HG02623 (cell line): ENCODE measurements around the gene TRAK1.
A peak's percentile ranks its signal among the peaks of the same experiment; 100 is the strongest.

Experiments used
- ATAC-seq: cut with Tn5 transposase; IDR thresholded peaks from one replicate; pipeline ENCODE4 v1.9.1; 2021; ENCODE audit warnings: moderate library complexity; ENCODE audit not compliant: unreplicated experiment

Gene TRAK1

GRCh38 chr3:42198709-42199108 is 107.6 kb downstream of the TRAK1 start:
- no peak for ATAC-seq

- ATAC-seq = no peak
Measured at GRCh38 chr3:42202217-42202865, 111.2 kb downstream of the TRAK1 start.

- ATAC-seq = no peak
Measured at GRCh38 chr3:42204867-42205599, 113.9 kb downstream of the TRAK1 start.

GRCh38 chr3:42205800-42206514 is 114.8 kb downstream of the TRAK1 start:
- peak; percentile 74 for ATAC-seq

GRCh38 chr3:42209917-42210316 is 118.8 kb downstream of the TRAK1 start:
- no peak for ATAC-seq

- ATAC-seq = no peak
Measured at GRCh38 chr3:42210726-42211125, 119.6 kb downstream of the TRAK1 start.

- ATAC-seq = peak; percentile 44
Measured at GRCh38 chr3:42213417-42213816, 122.3 kb downstream of the TRAK1 start.

GRCh38 chr3:42214064-42214463 is 122.9 kb downstream of the TRAK1 start:
- ATAC-seq = no peak

GRCh38 chr3:42214565-42215283 is 123.6 kb downstream of the TRAK1 start:
- no peak for ATAC-seq

- peak; percentile 63 for ATAC-seq
Measured at GRCh38 chr3:42216302-42216701, 125.1 kb downstream of the TRAK1 start.

- no peak for ATAC-seq
Measured at GRCh38 chr3:42216931-42217333, 125.8 kb downstream of the TRAK1 start.

- no peak for ATAC-seq
Measured at GRCh38 chr3:42220436-42221121, 129.4 kb downstream of the TRAK1 start.

GRCh38 chr3:42222942-42223693 is 132.0 kb downstream of the TRAK1 start:
- ATAC-seq = no peak

GRCh38 chr3:42224178-42224577 is 133.0 kb downstream of the TRAK1 start:
- ATAC-seq = no peak

- no peak for ATAC-seq
Measured at GRCh38 chr3:42224658-42225421, 133.7 kb downstream of the TRAK1 start.

GRCh38 chr3:42225486-42226363 is 134.6 kb downstream of the TRAK1 start:
- no peak for ATAC-seq

GRCh38 chr3:42226470-42227425 is 135.6 kb downstream of the TRAK1 start:
- ATAC-seq = no peak
